Stromal cell of bone marrow (primary cell): Measurements from ENCODE around the gene TENM4.

Experiments used
- DNase-seq: peaks from one replicate; pipeline ENCODE4 v3.0.0-alpha.2; 2012; ENCODE audit warnings: low read depth

The TENM4 gene

GRCh38 chr11:79119491-79120284, 321.1 kb downstream of the TENM4 start:
- DNase-seq = no peak

DNA sequence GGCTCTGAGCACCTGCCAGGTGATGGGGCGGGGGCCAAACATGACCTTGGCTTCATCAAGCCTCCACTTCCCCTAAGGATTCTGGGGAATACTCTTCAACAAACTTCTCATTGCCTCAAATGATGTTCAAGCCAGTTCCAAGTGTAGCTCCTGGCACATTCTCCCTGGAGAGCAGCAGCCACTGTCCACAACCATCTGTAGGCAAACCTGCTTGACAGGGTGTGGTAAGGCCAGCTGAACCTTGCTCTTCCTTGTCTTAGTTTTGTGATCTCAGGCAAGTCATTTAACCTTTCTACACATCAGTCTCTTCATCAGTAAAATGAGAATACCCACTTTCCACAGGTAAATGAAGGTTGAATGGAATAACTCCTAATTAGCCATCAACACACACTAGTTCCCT, 323.3 kb downstream of the TENM4 start:
- no peak for DNase-seq

DNA sequence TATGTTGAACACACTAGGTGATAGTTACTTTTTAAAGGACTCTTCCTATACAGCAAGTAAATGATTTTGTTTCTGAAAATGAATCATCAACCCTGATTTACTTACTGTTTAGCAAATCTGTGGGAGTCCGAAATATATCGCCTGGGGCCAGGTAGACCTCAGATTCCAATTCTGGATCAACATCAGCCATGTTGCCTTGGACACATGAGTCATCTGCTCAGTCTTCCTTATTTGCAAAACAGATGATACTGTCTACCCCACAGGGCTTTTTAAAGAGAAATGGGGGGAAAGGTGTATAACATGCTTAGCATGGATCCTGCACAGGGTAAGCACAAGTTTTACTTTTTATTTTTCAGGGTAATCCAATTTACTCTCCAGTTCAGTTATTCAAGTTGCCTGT, 324.2 kb downstream of the TENM4 start:
- DNase-seq = no peak

- DNase-seq = no peak
Observed at GRCh38 chr11:79113054-79113690, 327.7 kb downstream of the TENM4 start.

GRCh38 chr11:79110796-79111195, 330.0 kb downstream of the TENM4 start:
- no peak for DNase-seq

DNA sequence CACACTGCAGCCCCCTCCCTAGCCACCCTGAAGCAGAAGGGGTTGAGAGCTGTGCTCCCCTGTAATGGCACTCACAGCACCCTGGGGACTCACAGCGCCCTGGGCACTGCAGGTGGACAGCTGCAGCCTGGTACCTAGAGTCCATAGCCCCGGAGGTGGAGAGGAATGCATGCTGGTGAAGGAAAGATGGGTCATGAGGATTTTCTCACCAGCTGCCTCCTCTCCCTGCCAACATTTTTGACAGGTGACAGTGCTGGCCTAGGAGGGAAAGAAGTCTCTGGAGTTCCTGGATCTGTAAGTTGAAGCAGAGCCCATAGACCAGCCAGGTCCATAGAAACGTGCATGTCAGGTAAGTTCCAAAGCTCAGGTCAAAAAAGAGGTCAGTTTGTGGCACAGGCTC, 330.5 kb downstream of the TENM4 start:
- no peak for DNase-seq

- DNase-seq = no peak
Observed at GRCh38 chr11:79108851-79109250, 332.0 kb downstream of the TENM4 start.

GRCh38 chr11:79102840-79103239, 338.0 kb downstream of the TENM4 start:
- no peak for DNase-seq

DNA sequence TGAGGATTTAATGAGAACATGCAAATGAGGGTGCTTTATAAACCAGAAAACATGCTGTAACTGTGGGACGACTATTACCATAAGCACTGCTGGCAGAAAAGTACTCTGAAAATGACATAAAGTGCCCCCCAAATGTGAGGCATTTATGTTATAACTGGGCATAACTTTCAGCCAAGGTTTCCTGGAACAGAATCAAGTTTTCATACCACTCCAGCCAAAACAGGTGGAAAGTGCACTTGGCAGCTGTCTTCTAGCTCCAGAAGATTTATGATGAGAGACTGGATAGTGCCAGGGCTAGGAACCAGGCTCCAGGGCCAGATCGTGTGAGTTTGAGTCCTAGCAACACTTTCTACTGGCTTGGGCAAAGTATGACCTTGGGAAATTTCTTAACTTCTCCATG, 339.2 kb downstream of the TENM4 start:
- DNase-seq = no peak

DNA sequence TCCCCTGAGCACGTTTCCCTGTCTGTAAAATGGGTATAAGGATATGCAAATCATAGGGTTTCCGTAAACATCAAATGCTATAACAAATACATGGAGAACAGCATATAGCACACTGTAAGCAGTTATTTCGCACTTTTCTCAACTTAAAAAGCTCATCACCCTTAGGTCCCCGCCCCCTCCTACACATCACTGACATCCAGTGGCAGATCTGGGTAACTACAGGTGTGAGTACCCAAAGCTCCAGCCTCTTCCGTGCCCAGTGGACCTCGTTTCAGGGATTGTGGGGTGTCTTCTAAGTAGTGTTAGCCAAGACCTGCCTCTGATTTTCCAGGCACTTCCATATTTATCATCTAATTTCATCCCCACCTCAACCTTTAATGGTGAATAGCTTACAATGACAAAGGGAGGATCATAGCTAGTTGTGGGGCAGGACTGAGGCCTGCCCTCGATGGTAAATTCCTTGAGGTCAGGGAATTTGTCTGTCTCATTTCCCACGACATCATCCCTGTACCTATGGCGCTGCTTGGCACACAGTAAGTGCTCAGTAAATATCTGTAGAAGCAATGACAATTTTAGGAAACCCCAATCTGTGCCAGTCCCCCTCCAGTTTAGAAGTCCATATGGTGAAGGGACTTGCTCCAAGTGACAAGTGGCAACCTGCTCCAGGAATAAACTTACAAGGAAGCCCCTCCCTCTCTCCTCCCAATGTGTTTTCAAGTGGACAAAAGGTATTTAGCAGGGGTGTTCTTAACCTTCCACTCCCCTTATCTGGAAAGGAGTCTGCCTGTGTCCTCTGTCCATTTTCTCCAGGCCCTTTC, 340.5 kb downstream of the TENM4 start:
- peak; percentile 38 for DNase-seq

DNA sequence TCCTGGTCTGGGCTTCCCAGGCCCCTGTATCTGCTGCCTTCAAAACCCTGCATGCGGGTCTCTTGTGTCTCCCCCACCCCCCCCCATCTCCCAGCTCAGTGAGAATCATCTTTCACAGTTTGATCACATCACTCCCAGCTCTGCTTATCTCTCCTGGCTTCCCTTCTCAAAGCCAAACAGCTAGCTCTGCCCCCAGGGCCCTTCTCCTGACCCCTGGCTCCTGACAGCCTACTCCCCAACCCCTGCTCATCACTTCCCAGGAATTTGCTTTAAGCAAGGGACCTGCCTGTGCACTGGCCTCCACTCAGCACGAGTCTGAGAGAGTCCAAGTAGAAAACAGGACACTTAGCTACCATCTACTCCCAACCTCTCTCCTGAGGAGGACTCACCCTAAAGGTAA, 342.7 kb downstream of the TENM4 start:
- DNase-seq = no peak

GRCh38 chr11:79097246-79097875, 343.5 kb downstream of the TENM4 start:
- peak; percentile 59 for DNase-seq

DNA sequence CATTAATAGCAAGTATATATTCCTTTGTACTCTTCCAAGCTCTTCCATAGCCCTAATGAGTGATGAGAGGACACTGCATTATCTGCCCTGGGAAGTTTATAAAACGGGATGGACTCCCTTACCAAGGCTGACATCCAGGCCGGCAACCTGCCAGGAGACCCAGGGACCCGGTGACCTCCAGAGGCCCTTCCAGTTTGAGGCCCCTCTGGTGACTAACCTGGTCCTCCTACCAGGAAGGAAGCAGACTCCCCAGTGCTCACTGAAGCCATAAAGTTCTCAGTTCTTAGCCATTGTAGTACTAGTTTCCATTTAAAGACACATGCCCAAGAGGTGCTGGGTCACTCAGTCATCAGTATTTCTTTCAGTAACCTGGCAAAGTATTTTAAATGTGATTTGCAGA, 345.4 kb downstream of the TENM4 start:
- no peak for DNase-seq

GRCh38 chr11:79094616-79095015, 346.2 kb downstream of the TENM4 start:
- no peak for DNase-seq

DNA sequence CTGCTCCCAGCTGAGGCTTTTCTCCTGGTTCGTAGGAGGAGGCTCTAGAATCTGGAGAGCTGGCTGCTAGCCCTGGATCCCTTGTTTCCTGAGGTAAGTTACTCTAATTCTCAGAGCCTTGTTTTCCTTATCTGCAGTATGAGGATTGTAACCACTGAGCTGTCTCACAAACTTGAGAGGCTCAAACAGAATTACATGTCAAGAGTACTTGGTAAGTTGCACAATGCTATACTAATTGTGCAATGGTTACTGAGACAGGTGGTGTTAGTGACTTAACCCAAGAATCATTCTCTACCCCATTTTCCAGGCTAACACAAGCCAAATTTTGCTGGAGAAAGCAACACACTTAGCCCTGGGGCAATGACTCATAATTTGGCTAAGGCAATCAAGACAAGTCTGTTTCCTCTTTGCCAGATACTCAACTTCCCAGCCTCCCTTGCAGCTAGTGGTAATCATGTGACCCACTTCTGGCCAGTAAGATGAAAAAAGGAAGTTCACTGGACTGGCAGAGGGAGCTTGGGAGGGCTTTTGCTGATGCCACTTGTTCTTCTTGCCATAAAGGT, 348.0 kb downstream of the TENM4 start:
- peak; percentile 98 for DNase-seq

DNA sequence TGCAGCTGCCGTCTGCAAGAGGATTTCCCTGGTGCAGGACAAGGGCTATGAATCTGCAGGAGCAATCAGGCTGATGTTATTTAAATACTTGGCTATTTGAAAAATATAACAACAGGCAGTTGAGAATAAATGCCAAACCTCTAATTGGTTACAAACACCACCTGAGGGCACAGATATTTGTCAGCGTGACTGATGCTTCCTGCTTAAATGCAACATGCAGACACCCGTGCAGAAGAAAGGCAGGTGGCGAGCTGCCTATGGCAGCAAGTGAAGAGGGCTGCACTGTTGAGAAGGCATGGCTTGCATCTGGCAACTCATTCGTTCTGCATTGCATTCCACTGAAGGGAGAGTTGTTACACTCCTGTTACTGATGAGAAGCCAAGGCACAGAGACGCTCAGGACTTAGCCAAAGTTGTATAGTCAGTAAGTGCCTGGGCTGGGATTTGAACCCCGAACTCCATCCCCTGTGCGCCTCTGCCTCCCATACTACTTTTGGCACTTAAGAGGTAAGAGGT, 350.6 kb downstream of the TENM4 start:
- no peak for DNase-seq

GRCh38 chr11:79089601-79090000, 351.2 kb downstream of the TENM4 start:
- no peak for DNase-seq

DNA sequence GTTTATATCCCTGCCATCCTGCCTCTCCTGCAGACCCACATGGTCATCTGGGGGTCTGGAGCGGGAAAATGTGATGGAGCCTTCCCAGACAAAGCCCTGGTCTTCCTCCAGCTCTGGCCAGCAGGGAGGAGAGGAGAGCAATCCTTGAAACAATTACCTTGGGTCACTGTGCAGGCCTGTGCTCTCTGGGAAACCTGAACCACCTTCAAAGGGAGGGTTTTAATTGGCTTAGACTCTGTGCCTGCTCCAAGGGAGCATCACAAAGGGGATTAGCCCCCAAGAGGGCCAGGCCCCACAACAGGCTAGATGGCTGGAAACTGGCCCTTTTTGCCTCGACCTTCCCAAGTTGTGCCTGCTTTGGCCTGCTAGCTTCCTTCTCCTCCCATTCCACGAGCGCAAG, 351.9 kb downstream of the TENM4 start:
- no peak for DNase-seq

GRCh38 chr11:79087961-79088318, 352.9 kb downstream of the TENM4 start:
- DNase-seq = no peak

- DNase-seq = no peak
Observed at GRCh38 chr11:79087238-79087960, 353.4 kb downstream of the TENM4 start.

DNA sequence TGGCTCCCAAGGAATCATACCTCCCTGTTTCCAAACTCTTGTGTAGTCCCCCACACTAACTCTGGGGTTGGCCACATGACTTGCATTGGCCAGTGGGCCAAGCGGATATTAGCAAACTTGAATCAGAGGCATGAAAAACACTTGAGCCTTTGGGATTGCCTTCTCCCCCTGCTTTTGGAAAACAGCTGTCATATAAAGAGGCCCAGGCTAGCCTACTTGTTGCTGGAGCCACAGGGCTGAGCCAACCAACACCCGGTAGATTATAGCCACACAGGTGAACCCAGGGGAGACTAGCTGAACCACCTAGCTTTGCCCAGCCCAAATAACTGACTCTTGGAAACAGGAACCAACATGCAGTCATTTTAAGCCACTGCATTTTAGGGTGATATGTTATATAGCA, 354.8 kb downstream of the TENM4 start:
- no peak for DNase-seq
